Left lung (tissue), 10 donors: ENCODE results near the gene BCL2L2. TPM values are rescaled to one million over a fixed set of nuclear protein-coding genes. Genes with fewer than 3 reads are reported as not detected.

ENCODE experiments used
- ATAC-seq: fragments of 200-7000 bp; cut with Tn5 transposase; one replicate; pipeline ENCODE4 v1.9.1; 2020; ENCODE audit warnings: moderate library complexity
- DNase-seq, 4 donors: peaks; one replicate each; pipeline ENCODE4 v3.0.0-alpha.2; 2013 to 2020
- H3K27ac ChIP-seq, 2 donors: fragments of 200-600 bp; sonication (generic) in 1 of 2; one replicate each; pipeline versions ENCODE4 v1.5.0 to v1.8.0; 2020 to 2021
- H3K27me3 ChIP-seq, 2 donors: fragments of 200-600 bp; sonication (generic) in 1 of 2; one replicate each; pipeline versions ENCODE4 v1.5.0 to v1.8.0; 2020 to 2021
- H3K36me3 ChIP-seq, 2 donors: fragments of 200-600 bp; sonication (generic) in 1 of 2; one replicate each; pipeline versions ENCODE4 v1.5.0 to v1.8.0; 2020 to 2021
- H3K4me1 ChIP-seq, 2 donors: fragments of 200-600 bp; one replicate each; pipeline ENCODE4 v1.8.0; 2021
- H3K4me3 ChIP-seq, 2 donors: fragments of 200-600 bp; sonication (generic) in 1 of 2; one replicate each; pipeline versions ENCODE4 v1.5.0 to v1.8.0; 2020 to 2021; ENCODE audit warnings: mild to moderate bottlenecking in 1 of 2
- H3K9me3 ChIP-seq, 2 donors: fragments of 200-600 bp; sonication (generic) in 1 of 2; one replicate each; pipeline versions ENCODE4 v1.5.0 to v1.8.0; 2020 to 2021
- intact Hi-C, 2 donors: fragments of 100-400 bp; cut with DNase I; formaldehyde crosslinking; loops; one replicate each; pipeline versions ENCODE4 v1.11.2 to v1.14.2; 2022
- polyA plus RNA-seq, 6 donors: library from polyadenylated mRNA; unstranded; fragments of 120-200 nt; gene quantifications; one replicate each; pipeline ENCODE4 v1.2.1, GENCODE V29; 2013; ENCODE audit not compliant: insufficient read length in 6 of 6
- total RNA-seq, 2 donors: library from RNA; stranded (reverse); fragmentation: NEBNext Ultra II Directional; extraction: Animal tissue kit (Norgen Biotek cat#: 25700); gene quantifications; one replicate each; pipeline ENCODE4 v1.2.1, GENCODE V29; 2021
- TF ChIP-seq, protein P1 (sequence below), 2 donors: fragments of 200-600 bp; sonication (generic) in 1 of 2; IDR thresholded peaks; one replicate each; pipeline versions ENCODE4 v1.5.0 to v1.8.0; 2021; ENCODE audit warnings: antibody characterized with exemption in 2 of 2
- donor health status: DM: no; HTN: yes; CAD: no.
- donor health status: DM: no; HTN: no; CAD: no.

BCL2L2 gene
- total and polyA plus RNA-seq, 8 donors: 37.1 to 49.9 (median 40.4) TPM

DNA sequence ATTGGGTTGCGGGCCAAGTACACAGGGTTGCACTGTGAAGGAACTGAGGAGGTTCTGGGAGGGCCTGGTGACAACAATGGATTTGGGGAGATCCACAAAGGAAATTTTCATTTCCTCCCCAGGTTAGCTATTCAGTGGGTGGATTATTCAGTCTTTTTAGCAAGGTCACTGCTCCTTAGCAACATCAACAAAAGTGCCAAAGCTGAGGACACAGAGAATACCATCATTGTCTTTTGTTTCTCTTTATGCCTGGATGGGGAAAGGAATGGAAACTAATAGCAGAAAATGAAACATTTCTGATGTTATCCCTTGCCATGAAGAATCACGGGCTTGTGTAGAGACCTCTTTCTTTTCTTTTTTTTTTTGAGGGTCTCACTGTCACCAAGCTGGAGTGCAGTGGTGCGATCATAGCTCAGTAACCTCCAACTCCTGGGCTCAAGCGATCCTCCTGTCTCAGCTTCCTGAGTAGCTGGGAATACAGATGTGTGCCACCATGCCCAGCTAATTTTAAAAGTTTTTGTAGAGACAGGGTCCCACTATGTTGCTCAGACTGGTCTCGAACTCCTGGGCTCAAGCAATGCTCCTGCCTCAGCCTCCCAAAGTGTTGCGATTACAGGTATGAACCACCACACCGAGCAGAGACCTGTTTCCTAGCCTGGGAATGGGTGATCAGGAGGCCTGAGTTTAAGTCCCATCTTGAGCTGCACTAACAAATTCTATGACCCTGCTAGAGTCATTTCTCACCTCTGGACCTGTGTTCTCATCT is 10.4 kb upstream of the BCL2L2 start:
- intact Hi-C loops: no loop called here
- TF ChIP-seq, protein P1, sequence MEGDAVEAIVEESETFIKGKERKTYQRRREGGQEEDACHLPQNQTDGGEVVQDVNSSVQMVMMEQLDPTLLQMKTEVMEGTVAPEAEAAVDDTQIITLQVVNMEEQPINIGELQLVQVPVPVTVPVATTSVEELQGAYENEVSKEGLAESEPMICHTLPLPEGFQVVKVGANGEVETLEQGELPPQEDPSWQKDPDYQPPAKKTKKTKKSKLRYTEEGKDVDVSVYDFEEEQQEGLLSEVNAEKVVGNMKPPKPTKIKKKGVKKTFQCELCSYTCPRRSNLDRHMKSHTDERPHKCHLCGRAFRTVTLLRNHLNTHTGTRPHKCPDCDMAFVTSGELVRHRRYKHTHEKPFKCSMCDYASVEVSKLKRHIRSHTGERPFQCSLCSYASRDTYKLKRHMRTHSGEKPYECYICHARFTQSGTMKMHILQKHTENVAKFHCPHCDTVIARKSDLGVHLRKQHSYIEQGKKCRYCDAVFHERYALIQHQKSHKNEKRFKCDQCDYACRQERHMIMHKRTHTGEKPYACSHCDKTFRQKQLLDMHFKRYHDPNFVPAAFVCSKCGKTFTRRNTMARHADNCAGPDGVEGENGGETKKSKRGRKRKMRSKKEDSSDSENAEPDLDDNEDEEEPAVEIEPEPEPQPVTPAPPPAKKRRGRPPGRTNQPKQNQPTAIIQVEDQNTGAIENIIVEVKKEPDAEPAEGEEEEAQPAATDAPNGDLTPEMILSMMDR (IDR thresholded peaks at IDR 0.05): no peak
- Histone ChIP-seq H3K4me3 (no peak overlapping the region), H3K27ac (no peak overlapping the region), H3K9me3 (no peaks in the 10 kb centered on the region), H3K27me3 (no peaks in the 10 kb centered on the region), H3K4me1 (peaks cover 9 to 38% of the 10 kb centered on the region in 2 donors), H3K36me3 (peaks cover 0 to 22% of the 10 kb centered on the region in 2 donors)
- no peak for ATAC-seq
- DNase-seq: no peak

DNA sequence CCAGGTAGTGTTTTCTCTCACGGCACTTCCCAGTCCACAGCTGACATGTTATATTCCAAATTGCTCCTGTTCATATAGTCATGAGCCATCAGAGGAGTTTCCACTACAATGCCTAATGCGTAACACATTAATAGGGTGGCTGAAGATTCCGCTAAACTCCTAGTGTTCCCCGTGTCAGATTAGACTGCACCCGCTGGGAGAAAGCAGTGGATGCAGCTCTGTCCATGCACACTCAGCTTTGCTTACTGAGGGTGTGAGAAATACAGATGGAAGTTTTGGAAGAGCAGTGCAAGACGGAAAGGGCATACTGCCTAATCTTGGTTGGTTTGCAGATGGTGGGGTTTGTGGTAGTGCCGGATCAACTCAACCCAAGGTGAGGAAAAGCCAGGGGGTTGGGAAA is 9.5 kb upstream of the BCL2L2 start:
- TF ChIP-seq, protein P1 (IDR thresholded peaks at IDR 0.05): no peak
- Histone ChIP-seq H3K4me1 (peaks cover 9 to 38% of the 10 kb centered on the region in 2 donors), H3K9me3 (no peaks in the 10 kb centered on the region), H3K4me3 (no peak overlapping the region), H3K36me3 (peaks cover 0 to 22% of the 10 kb centered on the region in 2 donors), H3K27ac (no peak overlapping the region), H3K27me3 (no peaks in the 10 kb centered on the region)
- intact Hi-C loops: no loop called here
- DNase-seq: no peak
- no peak for ATAC-seq

DNA sequence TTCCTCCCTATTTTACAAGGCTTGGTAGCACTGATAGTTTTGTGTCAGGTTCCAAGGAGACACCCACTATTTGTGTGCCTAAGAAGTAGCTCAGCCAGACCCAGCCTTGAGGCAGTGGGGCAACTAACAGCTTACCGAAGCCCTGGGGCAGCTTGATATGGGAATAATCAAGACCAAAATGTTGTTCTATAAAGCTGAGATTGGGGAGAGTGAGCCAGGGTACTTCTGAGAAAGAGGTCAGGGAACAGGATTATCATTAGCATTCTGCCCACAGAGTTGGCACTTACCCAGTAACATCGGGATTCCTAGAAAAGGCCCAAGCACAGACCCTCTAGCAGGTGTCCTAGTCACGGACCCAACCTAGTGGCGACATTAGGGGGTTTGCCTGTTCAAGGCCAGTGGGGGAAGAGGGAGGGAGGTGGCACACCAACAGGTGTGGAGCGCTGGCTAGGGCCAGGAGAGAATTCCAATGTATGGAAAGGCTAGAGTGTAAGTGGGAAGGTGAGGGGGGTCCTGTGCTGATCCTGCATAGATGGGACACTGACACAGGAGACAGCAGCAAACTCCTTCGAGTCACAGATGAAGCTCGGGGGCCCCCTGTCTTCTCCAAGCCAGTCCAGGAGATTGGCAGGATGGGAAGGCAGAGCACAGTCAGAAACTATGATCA is 8.9 kb upstream of the BCL2L2 start:
- H3K4me1 ChIP-seq: peaks cover 9 to 39% of the 10 kb centered on the region in 2 donors
- H3K4me3 ChIP-seq: no peak overlapping the region
- intact Hi-C loops: no loop called here
- H3K27me3 ChIP-seq: no peaks in the 10 kb centered on the region
- DNase-seq: no peak
- no peaks in the 10 kb centered on the region for H3K9me3 ChIP-seq
- TF ChIP-seq, protein P1 (IDR thresholded peaks at IDR 0.05): no peak
- H3K36me3 ChIP-seq: peaks cover 0 to 22% of the 10 kb centered on the region in 2 donors
- no peak for ATAC-seq
- peak overlapping the region in 1 of 2 donors; percentile 33 for H3K27ac ChIP-seq

DNA sequence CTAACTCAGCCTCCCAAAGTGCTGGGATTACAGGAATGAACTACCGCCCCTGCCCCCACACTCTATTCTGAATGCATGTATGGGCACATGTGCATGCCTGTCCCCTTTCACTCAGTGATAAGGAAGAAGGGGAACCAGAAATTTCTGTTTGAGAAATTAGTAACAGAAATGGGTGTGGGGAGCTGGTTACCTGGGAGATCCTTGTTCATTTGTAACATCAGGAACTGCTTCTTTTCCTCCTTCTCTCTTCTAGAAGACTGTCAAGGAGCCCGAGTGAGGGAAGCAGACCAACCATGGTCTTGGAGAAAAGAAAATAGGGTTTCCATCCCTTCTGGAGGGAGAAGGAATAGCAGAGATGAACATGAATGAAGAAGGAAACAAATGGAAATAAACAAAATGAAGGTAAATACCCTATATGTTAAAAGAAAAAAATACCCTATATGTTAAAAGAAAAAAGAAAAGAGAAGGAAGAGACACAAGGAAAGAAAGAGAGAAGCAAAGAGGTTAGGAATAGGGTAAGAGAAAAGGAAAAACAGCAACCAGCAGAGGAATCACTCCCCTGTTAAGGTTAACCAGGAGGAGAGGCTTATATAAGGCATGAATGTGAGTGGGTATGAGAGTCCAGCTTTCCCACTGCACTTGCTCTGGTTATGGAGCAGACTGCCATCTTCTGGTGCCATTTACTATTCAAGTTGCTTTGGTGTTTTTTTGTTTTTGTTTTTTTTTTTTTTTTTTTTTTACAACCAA is 7.2 kb upstream of the BCL2L2 start:
- ATAC-seq (no peak), DNase-seq (peak in 1 of 4 donors; percentile 61)
- TF ChIP-seq, protein P1 (IDR thresholded peaks at IDR 0.05): no peak
- Histone ChIP-seq H3K36me3 (peaks cover 0 to 22% of the 10 kb centered on the region in 2 donors), H3K4me3 (peak overlapping the region in 1 of 2 donors; percentile 90), H3K9me3 (no peaks in the 10 kb centered on the region), H3K27ac (peak overlapping the region in 1 of 2 donors; percentile 97), H3K4me1 (peaks cover 9 to 40% of the 10 kb centered on the region in 2 donors), H3K27me3 (no peaks in the 10 kb centered on the region)
- intact Hi-C loops: no loop called here
